ENCODE measurements around the gene SLC16A7.
"Not testable (repeated sequence)": the region's sequence is repeated elsewhere in the genome, so short reads cannot be mapped to it uniquely, and the experiment has no call there.

DNA sequence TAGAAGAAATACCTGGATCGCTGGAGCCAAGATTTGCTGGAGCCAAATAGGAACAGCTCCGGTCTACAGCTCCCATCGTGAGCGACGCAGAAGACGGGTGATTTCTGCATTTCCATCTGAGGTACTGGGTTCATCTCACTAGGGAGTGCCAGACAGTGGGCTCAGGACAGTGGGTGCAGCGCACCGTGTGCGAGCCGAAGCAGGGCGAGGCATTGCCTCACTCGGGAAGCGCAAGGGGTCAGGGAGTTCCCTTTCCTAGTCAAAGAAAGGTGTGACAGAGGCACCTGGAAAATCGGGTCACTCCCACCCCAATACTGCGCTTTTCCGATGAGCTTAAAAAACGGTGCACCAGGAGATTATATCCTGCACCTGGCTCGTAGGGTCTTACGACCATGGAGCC lies 155.3 kb downstream of the SLC16A7 start:
- TF ChIP-seq POLR2AphosphoS5, POLR2A (IDR thresholded peaks at IDR 0.05; ENCODE audit: low read depth, low read length): not testable (repeated sequence)

Data from GM12892 (cell line).